Neuronal stem cell (in vitro differentiated cells): ENCODE measurements around the gene NFATC2.

Source experiments
- DNase-seq: peaks from one replicate; pipeline ENCODE4 v3.0.0-alpha.2; 2013; ENCODE audit warnings: low spot score
- H2AFZ ChIP-seq: one replicate; pipeline ENCODE4 v1.6.1; 2013; ENCODE audit warnings: mild to moderate bottlenecking, low read length, inconsistent platforms
- H2AK5ac ChIP-seq: 2 replicates; pipeline ENCODE4 v1.6.1; 2013; ENCODE audit warnings: low read depth, mild to moderate bottlenecking, inconsistent platforms, low read length, moderate library complexity, mixed read lengths
- H2BK120ac ChIP-seq: 2 replicates; pipeline ENCODE4 v1.6.1; 2013; ENCODE audit warnings: low read depth, mild to moderate bottlenecking, inconsistent platforms, low read length, moderate library complexity, mixed read lengths
- H2BK12ac ChIP-seq: one replicate; pipeline ENCODE4 v1.6.1; 2013; ENCODE audit warnings: low read length, inconsistent platforms
- H2BK15ac ChIP-seq: 2 replicates; pipeline ENCODE4 v1.6.1; 2013; ENCODE audit warnings: mild to moderate bottlenecking, low read length, inconsistent platforms, mixed read lengths
- H2BK5ac ChIP-seq: one replicate; pipeline ENCODE4 v1.6.1; 2013; ENCODE audit warnings: inconsistent platforms, mild to moderate bottlenecking, low read length, moderate library complexity
- H3K14ac ChIP-seq: one replicate; pipeline ENCODE4 v1.6.1; 2013; ENCODE audit warnings: low read length, inconsistent platforms
- H3K18ac ChIP-seq: 2 replicates; pipeline ENCODE4 v1.6.1; 2013; ENCODE audit warnings: low read length, inconsistent platforms
- H3K23ac ChIP-seq: 2 replicates; pipeline ENCODE4 v1.6.1; 2013; ENCODE audit warnings: low read depth, mild to moderate bottlenecking, mixed read lengths, low read length, inconsistent platforms; ENCODE audit not compliant: poor library complexity
- H3K27ac ChIP-seq: replicated peaks from 3 replicates; pipeline ENCODE4 v1.5.1; 2013; ENCODE audit warnings: low read length, inconsistent platforms
- H3K27me3 ChIP-seq, 3 experiments: 2 replicates each; pipeline ENCODE4 v1.6.1; 2013; ENCODE audit warnings: low read length in 3 of 3, mild to moderate bottlenecking in 2 of 3, inconsistent platforms in 1 of 3, low read depth in 1 of 3, mixed read lengths in 1 of 3, moderate library complexity in 1 of 3; ENCODE audit not compliant: control insufficient read depth in 3 of 3, insufficient read depth in 3 of 3
- H3K36me3 ChIP-seq, 2 donors: replicated peaks in 1 of 2; 2 replicates each; pipeline ENCODE4 v1.6.1; 2013; ENCODE audit warnings: low read length in 2 of 2; ENCODE audit not compliant: control insufficient read depth in 2 of 2, insufficient read depth in 2 of 2
- H3K4ac ChIP-seq: 2 replicates; pipeline ENCODE4 v1.6.1; 2013; ENCODE audit warnings: inconsistent platforms, mild to moderate bottlenecking, low read length, moderate library complexity
- H3K4me1 ChIP-seq, 2 donors: 1 replicate in 1 of 2; 2 replicates in 1 of 2; pipeline ENCODE4 v1.6.1; 2013; ENCODE audit warnings: low read length in 2 of 2, low read depth in 1 of 2; ENCODE audit not compliant: control insufficient read depth in 2 of 2, insufficient read depth in 1 of 2
- H3K4me2 ChIP-seq: one replicate; pipeline ENCODE4 v1.6.1; 2013; ENCODE audit warnings: mild to moderate bottlenecking, low read length, inconsistent platforms; ENCODE audit not compliant: insufficient read depth, poor library complexity, severe bottlenecking
- H3K4me3 ChIP-seq, 2 donors: 2 replicates each; pipeline ENCODE4 v1.5.1; 2013; ENCODE audit warnings: low read length in 2 of 2, mild to moderate bottlenecking in 2 of 2, inconsistent platforms in 1 of 2, moderate library complexity in 1 of 2
- H3K79me1 ChIP-seq: one replicate; pipeline ENCODE4 v1.6.1; 2013; ENCODE audit warnings: low read depth, mild to moderate bottlenecking, inconsistent platforms, low read length, moderate library complexity
- H3K9ac ChIP-seq: one replicate; pipeline ENCODE4 v1.6.1; 2013; ENCODE audit warnings: mild to moderate bottlenecking, low read depth, low read length, inconsistent platforms; ENCODE audit not compliant: poor library complexity
- H3K9me3 ChIP-seq, 2 donors: replicated peaks in 1 of 2; 2 replicates each; pipeline versions ENCODE3 to v1.6.1; 2013; ENCODE audit warnings: low read length in 2 of 2, mild to moderate bottlenecking in 2 of 2, inconsistent platforms in 1 of 2, low read depth in 1 of 2, mixed read lengths in 1 of 2, moderate library complexity in 1 of 2; ENCODE audit not compliant: control insufficient read depth in 2 of 2, insufficient read depth in 1 of 2
- H4K8ac ChIP-seq: one replicate; pipeline ENCODE4 v1.6.1; 2013; ENCODE audit warnings: low read depth, mild to moderate bottlenecking, inconsistent platforms, low read length, moderate library complexity
- H4K91ac ChIP-seq: one replicate; pipeline ENCODE4 v1.6.1; 2013; ENCODE audit warnings: low read length, low read depth, mild to moderate bottlenecking, inconsistent platforms; ENCODE audit not compliant: poor library complexity
- WGBS, 2 donors: extraction: QIAGEN DNeasy Blood & Tissue Kit; methylation state at CpG; one replicate each; pipeline ENCODE4 v1.1.7; 2013; ENCODE audit warnings: missing lambda C conversion rate in 2 of 2, mixed read lengths in 1 of 2; ENCODE audit not compliant: insufficient read length in 2 of 2, insufficient replicate concordance in 1 of 2; ENCODE audit errors: extremely low coverage in 2 of 2; 5-methylcytosine and 5-hydroxymethylcytosine counted together

Gene NFATC2

DNA sequence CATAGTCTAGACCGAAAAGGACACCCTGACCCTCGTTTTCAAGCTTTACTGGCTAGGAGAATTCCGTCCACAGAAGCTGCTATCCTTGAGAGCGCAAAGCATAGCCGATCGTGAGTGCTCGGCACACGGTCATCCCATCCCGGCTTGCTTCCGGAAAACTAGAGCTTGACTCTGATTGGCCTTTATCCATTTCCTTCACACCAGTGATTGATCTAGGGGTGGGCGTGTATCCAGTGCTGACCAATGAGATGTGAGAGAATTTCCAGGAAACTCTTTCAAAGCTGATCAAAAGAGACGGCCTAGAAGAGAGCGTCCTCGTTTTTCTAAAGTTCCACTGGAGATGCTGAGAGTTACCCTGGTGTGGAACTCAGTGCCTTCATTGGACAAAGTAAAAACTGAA lies 41.0 kb upstream of the NFATC2 start:
- WGBS, 2 donors: no CpG with 5 or more reads among the region's 14 CpGs
- no peak overlapping the region for H3K9ac ChIP-seq
- no peak overlapping the region for H2BK12ac ChIP-seq
- H4K8ac ChIP-seq: no peak overlapping the region
- H3K79me1 ChIP-seq: no peaks in the 10 kb centered on the region
- DNase-seq: no peak
- no peaks in the 10 kb centered on the region for H3K27me3 ChIP-seq
- H3K14ac ChIP-seq: no peak overlapping the region
- no peak overlapping the region for H2AFZ ChIP-seq
- no peak overlapping the region for H3K4me3 ChIP-seq
- H3K4me2 ChIP-seq: no peak overlapping the region
- no peaks in the 10 kb centered on the region for H3K4me1 ChIP-seq
- no peak overlapping the region for H2BK120ac ChIP-seq
- H4K91ac ChIP-seq: no peak overlapping the region
- H3K9me3 ChIP-seq: no peaks in the 10 kb centered on the region
- no peak overlapping the region for H3K18ac ChIP-seq
- H3K27ac ChIP-seq: no peak overlapping the region
- H3K23ac ChIP-seq: no peak overlapping the region
- no peak overlapping the region for H2BK15ac ChIP-seq
- no peak overlapping the region for H2AK5ac ChIP-seq
- no peak overlapping the region for H2BK5ac ChIP-seq
- H3K4ac ChIP-seq: no peak overlapping the region
- no peaks in the 10 kb centered on the region for H3K36me3 ChIP-seq

DNA sequence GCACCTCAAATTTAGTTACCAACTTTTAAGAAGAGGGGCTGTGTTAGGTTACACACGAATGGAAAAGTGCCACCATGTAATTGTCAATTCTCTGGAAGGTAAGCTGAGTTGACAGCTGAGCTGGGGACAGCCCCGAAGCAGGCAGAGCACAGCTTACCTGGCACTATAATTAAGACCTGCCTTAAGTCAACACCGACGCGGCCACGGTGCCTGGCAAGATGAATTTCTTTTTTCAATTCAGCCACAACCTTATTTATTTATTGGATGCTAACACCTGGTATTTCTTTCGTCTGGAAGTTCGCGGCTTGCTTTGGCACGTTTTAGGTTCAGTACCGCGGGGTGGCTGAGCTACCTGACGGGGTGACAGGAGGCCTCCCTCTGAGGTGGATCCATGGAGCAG lies 40.6 kb upstream of the NFATC2 start:
- no peak overlapping the region for H2BK5ac ChIP-seq
- no peak overlapping the region for H2BK15ac ChIP-seq
- H3K27ac ChIP-seq: no peak overlapping the region
- H2AK5ac ChIP-seq: no peak overlapping the region
- no peak overlapping the region for H2BK120ac ChIP-seq
- no peak overlapping the region for H4K8ac ChIP-seq
- H3K79me1 ChIP-seq: no peaks in the 10 kb centered on the region
- no peak overlapping the region for H2BK12ac ChIP-seq
- H2AFZ ChIP-seq: no peak overlapping the region
- no peaks in the 10 kb centered on the region for H3K4me1 ChIP-seq
- H3K4me2 ChIP-seq: no peak overlapping the region
- no peaks in the 10 kb centered on the region for H3K9me3 ChIP-seq
- no peak overlapping the region for H3K18ac ChIP-seq
- H3K4ac ChIP-seq: no peak overlapping the region
- no peak for DNase-seq
- no peak overlapping the region for H3K23ac ChIP-seq
- H3K36me3 ChIP-seq: no peaks in the 10 kb centered on the region
- WGBS, 2 donors: no CpG with 5 or more reads among the region's 13 CpGs
- no peak overlapping the region for H3K4me3 ChIP-seq
- H3K9ac ChIP-seq: no peak overlapping the region
- no peak overlapping the region for H4K91ac ChIP-seq
- H3K14ac ChIP-seq: no peak overlapping the region
- H3K27me3 ChIP-seq: no peaks in the 10 kb centered on the region

GRCh38 chr20:51581571-51581970 lies 39.1 kb upstream of the NFATC2 start:
- H3K9me3 ChIP-seq: no peaks in the 10 kb centered on the region
- no peak overlapping the region for H3K4me2 ChIP-seq
- no peaks in the 10 kb centered on the region for H3K4me1 ChIP-seq
- no peaks in the 10 kb centered on the region for H3K79me1 ChIP-seq
- H3K9ac ChIP-seq: no peak overlapping the region
- H2BK15ac ChIP-seq: no peak overlapping the region
- no peak overlapping the region for H2BK5ac ChIP-seq
- H4K8ac ChIP-seq: no peak overlapping the region
- no peak overlapping the region for H3K27ac ChIP-seq
- no peaks in the 10 kb centered on the region for H3K27me3 ChIP-seq
- H3K36me3 ChIP-seq: no peaks in the 10 kb centered on the region
- H4K91ac ChIP-seq: no peak overlapping the region
- no peak overlapping the region for H3K14ac ChIP-seq
- no peak overlapping the region for H2AK5ac ChIP-seq
- H2BK120ac ChIP-seq: no peak overlapping the region
- no peak overlapping the region for H3K18ac ChIP-seq
- no peak overlapping the region for H2BK12ac ChIP-seq
- no peak overlapping the region for H2AFZ ChIP-seq
- no peak for DNase-seq
- no peak overlapping the region for H3K4ac ChIP-seq
- H3K4me3 ChIP-seq: no peak overlapping the region
- no peak overlapping the region for H3K23ac ChIP-seq

DNA sequence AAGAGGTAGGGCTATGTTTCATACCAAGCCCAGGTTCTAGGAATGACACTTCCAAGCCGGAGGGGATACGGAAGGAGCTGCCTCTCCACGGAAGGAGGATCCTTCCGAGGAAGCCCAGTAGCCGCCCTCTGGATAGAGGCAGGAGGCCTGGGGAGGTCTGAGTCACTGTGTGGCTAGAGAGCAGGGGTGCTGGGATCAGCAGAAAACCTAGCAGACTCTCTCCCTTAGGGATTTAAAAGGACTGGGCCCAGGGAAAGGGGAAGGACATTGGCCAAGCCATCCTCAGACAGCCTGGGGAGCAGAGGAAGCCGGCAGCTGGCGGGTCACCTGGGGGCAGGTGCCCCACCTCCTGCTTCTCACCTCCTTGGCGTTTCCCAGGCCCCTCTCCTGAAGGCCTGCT lies 36.6 kb upstream of the NFATC2 start:
- Histone ChIP-seq H3K18ac (no peak overlapping the region), H3K23ac (no peak overlapping the region), H3K27ac (no peak overlapping the region), H3K4me1 (no peaks in the 10 kb centered on the region), H3K4me3 (no peak overlapping the region), H3K4ac (no peak overlapping the region), H2AFZ (no peak overlapping the region), H2AK5ac (no peak overlapping the region), H3K9ac (no peak overlapping the region), H3K9me3 (peaks cover 0 to 6% of the 10 kb centered on the region in 2 donors), H4K8ac (no peak overlapping the region), H2BK5ac (no peak overlapping the region), H3K4me2 (no peak overlapping the region), H3K27me3 (no peaks in the 10 kb centered on the region), H3K36me3 (no peaks in the 10 kb centered on the region), H2BK15ac (no peak overlapping the region), H3K79me1 (no peaks in the 10 kb centered on the region), H2BK12ac (no peak overlapping the region), H3K14ac (no peak overlapping the region), H4K91ac (no peak overlapping the region), H2BK120ac (no peak overlapping the region)
- DNase-seq: no peak
- WGBS, 2 donors: no CpG with 5 or more reads among the region's 8 CpGs
